GM13976 (cell line): Measurements from ENCODE around the gene TMEM63C.
A peak's percentile ranks its signal among the peaks of the same experiment; 100 is the strongest.

Experiments
- DNase-seq: peaks from one replicate; pipeline ENCODE4 v3.0.0; 2012; ENCODE audit warnings: low spot score
- in situ Hi-C: fragments of 300-500 bp; cut with MboI; formaldehyde crosslinking; loops from one replicate; pipeline ENCODE4 v1.12.0; 2022; ENCODE audit warnings: low sequenced_read_pairs, mixed read lengths, inconsistent platforms; ENCODE audit not compliant: unreplicated experiment
- TF ChIP-seq, protein P1 (sequence below): IDR thresholded peaks from 2 replicates; pipeline ENCODE4 v1.5.1; 2012; ENCODE audit warnings: borderline replicate concordance, mild to moderate bottlenecking; ENCODE audit not compliant: insufficient read depth; ENCODE audit errors: extremely low read depth, missing control alignments, control extremely low read depth

TMEM63C gene

GRCh38 chr14:77286576-77286975 is 105.0 kb downstream of the TMEM63C start:
- TF ChIP-seq, protein P1, sequence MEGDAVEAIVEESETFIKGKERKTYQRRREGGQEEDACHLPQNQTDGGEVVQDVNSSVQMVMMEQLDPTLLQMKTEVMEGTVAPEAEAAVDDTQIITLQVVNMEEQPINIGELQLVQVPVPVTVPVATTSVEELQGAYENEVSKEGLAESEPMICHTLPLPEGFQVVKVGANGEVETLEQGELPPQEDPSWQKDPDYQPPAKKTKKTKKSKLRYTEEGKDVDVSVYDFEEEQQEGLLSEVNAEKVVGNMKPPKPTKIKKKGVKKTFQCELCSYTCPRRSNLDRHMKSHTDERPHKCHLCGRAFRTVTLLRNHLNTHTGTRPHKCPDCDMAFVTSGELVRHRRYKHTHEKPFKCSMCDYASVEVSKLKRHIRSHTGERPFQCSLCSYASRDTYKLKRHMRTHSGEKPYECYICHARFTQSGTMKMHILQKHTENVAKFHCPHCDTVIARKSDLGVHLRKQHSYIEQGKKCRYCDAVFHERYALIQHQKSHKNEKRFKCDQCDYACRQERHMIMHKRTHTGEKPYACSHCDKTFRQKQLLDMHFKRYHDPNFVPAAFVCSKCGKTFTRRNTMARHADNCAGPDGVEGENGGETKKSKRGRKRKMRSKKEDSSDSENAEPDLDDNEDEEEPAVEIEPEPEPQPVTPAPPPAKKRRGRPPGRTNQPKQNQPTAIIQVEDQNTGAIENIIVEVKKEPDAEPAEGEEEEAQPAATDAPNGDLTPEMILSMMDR, result no peak
- in situ Hi-C loops, result no loop called here
- no peak for DNase-seq

DNA sequence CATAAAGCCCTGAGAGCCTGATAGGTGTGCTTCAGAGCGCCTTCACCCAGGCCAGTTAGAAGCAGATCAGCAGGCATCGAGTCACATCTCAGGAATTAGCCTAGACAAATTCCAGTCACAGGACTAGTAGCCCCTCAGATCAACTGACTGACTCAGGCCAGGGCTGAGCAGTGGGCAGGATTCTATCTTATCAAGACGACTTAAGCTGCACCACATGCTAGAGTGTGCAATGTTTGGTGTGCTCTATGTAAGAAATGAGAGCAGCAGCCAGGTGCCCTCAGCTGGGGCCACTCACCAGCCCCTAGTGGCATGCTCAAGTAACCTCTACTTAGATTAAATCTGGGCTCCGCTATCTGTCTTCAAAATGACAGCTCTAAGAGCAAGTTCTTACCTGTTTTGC is 109.1 kb downstream of the TMEM63C start:
- in situ Hi-C loops, result no loop called here
- DNase-seq, result no peak
- TF ChIP-seq, protein P1, result no peak

GRCh38 chr14:77296155-77296554 is 114.6 kb downstream of the TMEM63C start:
- in situ Hi-C loops, result no loop called here
- TF ChIP-seq, protein P1, result no peak
- no peak for DNase-seq

DNA sequence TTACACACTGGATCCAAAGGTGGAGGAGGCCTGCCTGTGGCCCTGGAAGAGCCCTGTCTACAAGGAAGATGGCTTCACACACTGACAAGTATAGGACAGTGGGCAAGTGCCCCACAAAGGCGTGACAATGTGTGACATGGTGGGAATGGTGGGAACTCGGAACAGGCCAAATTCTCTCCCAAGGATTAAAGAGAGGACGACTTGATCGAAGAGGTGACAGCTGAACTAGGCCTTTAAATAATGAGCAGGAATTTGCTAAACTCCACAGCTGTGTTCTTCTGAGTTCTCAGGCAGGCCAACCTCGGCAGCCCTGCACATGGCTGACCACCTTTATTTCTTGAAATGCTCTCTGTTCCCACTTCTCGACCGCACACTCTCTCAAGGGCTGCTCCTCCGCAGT is 115.3 kb downstream of the TMEM63C start:
- in situ Hi-C loops, result no loop called here
- DNase-seq, result no peak
- TF ChIP-seq, protein P1, result no peak

DNA sequence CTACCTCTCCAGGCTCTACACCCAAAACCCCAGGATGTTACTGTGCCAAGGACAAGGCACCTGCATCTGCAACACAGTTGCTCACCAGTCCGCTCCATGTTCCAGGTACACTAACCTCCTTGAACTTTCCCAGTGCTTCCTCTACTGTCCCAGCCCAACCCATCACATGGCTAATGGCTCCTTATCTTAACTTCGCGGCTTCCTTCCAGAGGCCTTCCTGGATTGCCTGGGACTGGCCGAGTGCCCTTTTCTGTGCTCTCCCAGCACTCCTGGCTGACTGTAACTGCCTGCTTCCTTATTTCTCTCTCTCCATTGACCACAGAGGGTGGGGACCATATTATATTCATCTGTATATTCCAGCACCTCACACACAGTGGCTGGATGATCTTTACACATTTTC is 118.2 kb downstream of the TMEM63C start:
- in situ Hi-C loops, result no loop called here
- TF ChIP-seq, protein P1, result no peak

GRCh38 chr14:77301103-77301502 is 119.5 kb downstream of the TMEM63C start:
- TF ChIP-seq, protein P1, result peak; percentile 68
- in situ Hi-C loops, result no loop called here
- DNase-seq, result peak; percentile 72

More for the DNA sequence above, 118.2 kb downstream of the TMEM63C start:
- no peak for DNase-seq

- in situ Hi-C loops, result no loop called here
- TF ChIP-seq, protein P1, result no peak
- DNase-seq, result peak; percentile 36
Measured at GRCh38 chr14:77302926-77303325, 121.3 kb downstream of the TMEM63C start.
